ENCODE measurements around the gene CACNA2D1.

CACNA2D1 gene

GRCh38 chr7:82343716-82344115 lies 99.9 kb downstream of the CACNA2D1 start:
- DNase-seq (ENCODE audit: low read depth in 2 of 2) = no peak

GRCh38 chr7:82339958-82340357 lies 103.6 kb downstream of the CACNA2D1 start:
- DNase-seq (ENCODE audit: low read depth in 2 of 2) = no peak

GRCh38 chr7:82335927-82336326 lies 107.7 kb downstream of the CACNA2D1 start:
- no peak for DNase-seq (ENCODE audit: low read depth in 2 of 2)

- no peak for DNase-seq (ENCODE audit: low read depth in 2 of 2)
Measured at GRCh38 chr7:82335001-82335400, 108.6 kb downstream of the CACNA2D1 start.

GRCh38 chr7:82331234-82331633 lies 112.3 kb downstream of the CACNA2D1 start:
- no peak for DNase-seq (ENCODE audit: low read depth in 2 of 2)

- no peak for DNase-seq (ENCODE audit: low read depth in 2 of 2)
Measured at GRCh38 chr7:82330706-82331215, 112.8 kb downstream of the CACNA2D1 start.

GRCh38 chr7:82327898-82328297 lies 115.7 kb downstream of the CACNA2D1 start:
- no peak for DNase-seq (ENCODE audit: low read depth in 2 of 2)

- no peak for DNase-seq (ENCODE audit: low read depth in 2 of 2)
Measured at GRCh38 chr7:82325416-82325815, 118.2 kb downstream of the CACNA2D1 start.

- no peak for DNase-seq (ENCODE audit: low read depth in 2 of 2)
Measured at GRCh38 chr7:82323806-82324205, 119.8 kb downstream of the CACNA2D1 start.

GRCh38 chr7:82319674-82320118 lies 123.9 kb downstream of the CACNA2D1 start:
- DNase-seq (ENCODE audit: low read depth in 2 of 2) = no peak

GRCh38 chr7:82318786-82319185 lies 124.8 kb downstream of the CACNA2D1 start:
- DNase-seq (ENCODE audit: low read depth in 2 of 2) = no peak

GRCh38 chr7:82317760-82318159 lies 125.8 kb downstream of the CACNA2D1 start:
- no peak for DNase-seq (ENCODE audit: low read depth in 2 of 2)

GRCh38 chr7:82317257-82317721 lies 126.3 kb downstream of the CACNA2D1 start:
- DNase-seq (ENCODE audit: low read depth in 2 of 2) = no peak

GRCh38 chr7:82313269-82313668 lies 130.3 kb downstream of the CACNA2D1 start:
- DNase-seq (ENCODE audit: low read depth in 2 of 2) = no peak

- no peak for DNase-seq (ENCODE audit: low read depth in 2 of 2)
Measured at GRCh38 chr7:82312646-82313045, 130.9 kb downstream of the CACNA2D1 start.

- DNase-seq (ENCODE audit: low read depth in 2 of 2) = no peak
Measured at GRCh38 chr7:82305347-82306005, 138.1 kb downstream of the CACNA2D1 start.

GRCh38 chr7:82294865-82295264 lies 148.7 kb downstream of the CACNA2D1 start:
- no peak for DNase-seq (ENCODE audit: low read depth in 2 of 2)

GRCh38 chr7:82294382-82294784 lies 149.2 kb downstream of the CACNA2D1 start:
- DNase-seq (ENCODE audit: low read depth in 2 of 2) = no peak

GRCh38 chr7:82293467-82293866 lies 150.1 kb downstream of the CACNA2D1 start:
- no peak for DNase-seq (ENCODE audit: low read depth in 2 of 2)

GRCh38 chr7:82291931-82292330 lies 151.6 kb downstream of the CACNA2D1 start:
- DNase-seq (ENCODE audit: low read depth in 2 of 2) = no peak

- no peak for DNase-seq (ENCODE audit: low read depth in 2 of 2)
Measured at GRCh38 chr7:82289889-82290288, 153.7 kb downstream of the CACNA2D1 start.

GRCh38 chr7:82289152-82289535 lies 154.4 kb downstream of the CACNA2D1 start:
- DNase-seq (ENCODE audit: low read depth in 2 of 2) = no peak

- DNase-seq (ENCODE audit: low read depth in 2 of 2) = no peak
Measured at GRCh38 chr7:82286798-82287140, 156.8 kb downstream of the CACNA2D1 start.
